Posterior cingulate gyrus (tissue), 11 donors: Measurements from ENCODE around the gene PAWR.
"Not testable (repeated sequence)": the region's sequence is repeated elsewhere in the genome, so short reads cannot be mapped to it uniquely, and the experiment has no call there.

Source experiments
- DNase-seq, 10 donors: peaks; one replicate each; pipeline versions ENCODE4 v3.0.0 to v3.0.0-alpha.2; 2020 to 2021; ENCODE audit warnings: mixed read lengths in 3 of 10
- intact Hi-C: fragments of 100-400 bp; cut with DNase I; formaldehyde crosslinking; loops from one replicate; pipeline ENCODE4 v1.15.1; 2023

The PAWR gene

GRCh38 chr12:79557690-79558315 is 133.0 kb downstream of the PAWR start:
- intact Hi-C loops = loop anchor here (5.0 kb wide), 3 partner anchors 179 to 1204 kb away; no protein-coding TSS in a partner anchor
- no peak for DNase-seq

DNA sequence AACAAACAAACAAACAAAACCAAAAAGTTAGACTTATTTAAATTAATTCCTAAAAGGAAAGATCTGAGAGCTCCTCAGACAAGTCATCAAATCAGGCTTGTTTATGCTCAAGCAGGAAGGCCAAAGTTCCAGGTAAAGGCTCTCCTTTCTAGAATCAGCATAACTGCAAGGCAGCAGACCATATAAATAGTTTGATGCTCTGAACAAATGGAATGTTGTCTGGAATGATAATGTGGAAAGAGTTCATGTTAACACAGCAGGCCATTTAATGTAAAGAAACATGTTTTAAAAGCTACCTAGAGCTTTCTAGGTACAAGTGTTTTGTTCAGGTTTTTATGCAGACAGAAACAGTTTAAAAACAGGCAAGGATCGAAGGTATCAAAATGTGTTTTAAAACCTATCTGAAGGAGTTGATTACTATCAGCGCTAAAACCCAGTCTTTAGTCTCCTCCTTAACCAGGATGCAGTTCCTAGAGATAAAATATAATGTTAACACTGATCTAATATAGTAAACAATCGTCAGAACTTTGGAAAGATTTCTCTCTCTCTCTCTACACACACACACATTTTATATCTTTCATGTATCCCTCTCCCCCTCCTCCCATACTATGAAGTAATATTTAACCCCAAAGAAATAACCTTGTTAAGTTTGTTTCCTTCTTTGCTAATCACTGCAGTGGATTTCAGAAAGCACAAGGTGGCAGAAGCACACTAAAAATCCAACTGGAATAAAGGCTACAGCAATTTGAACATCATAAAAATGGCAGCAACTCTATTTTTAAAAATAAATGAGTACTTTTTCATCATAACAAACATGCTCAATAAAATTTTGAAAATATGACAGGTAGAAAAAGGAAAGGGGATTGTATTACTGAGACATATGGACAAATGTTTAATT is 135.5 kb downstream of the PAWR start:
- no peak for DNase-seq
- intact Hi-C loops = loop anchor here (2.0 to 5.0 kb wide), 4 partner anchors 182 to 1207 kb away; no protein-coding TSS in a partner anchor

- intact Hi-C loops = loop anchor here (2.0 kb wide), 1 partner anchor 717 kb away; no protein-coding TSS in a partner anchor
- peak in 2 of 10 donors; percentile 58 to 77 for DNase-seq
Measured at GRCh38 chr12:79553863-79554574, 136.7 kb downstream of the PAWR start.

- no peak for DNase-seq
- intact Hi-C loops = no loop called here
Measured at GRCh38 chr12:79552192-79552591, 138.6 kb downstream of the PAWR start.

GRCh38 chr12:79549531-79550271 is 141.1 kb downstream of the PAWR start:
- intact Hi-C loops = no loop called here
- no peak for DNase-seq

- no peak for DNase-seq
- intact Hi-C loops = no loop called here
Measured at GRCh38 chr12:79548610-79548924, 142.2 kb downstream of the PAWR start.

DNA sequence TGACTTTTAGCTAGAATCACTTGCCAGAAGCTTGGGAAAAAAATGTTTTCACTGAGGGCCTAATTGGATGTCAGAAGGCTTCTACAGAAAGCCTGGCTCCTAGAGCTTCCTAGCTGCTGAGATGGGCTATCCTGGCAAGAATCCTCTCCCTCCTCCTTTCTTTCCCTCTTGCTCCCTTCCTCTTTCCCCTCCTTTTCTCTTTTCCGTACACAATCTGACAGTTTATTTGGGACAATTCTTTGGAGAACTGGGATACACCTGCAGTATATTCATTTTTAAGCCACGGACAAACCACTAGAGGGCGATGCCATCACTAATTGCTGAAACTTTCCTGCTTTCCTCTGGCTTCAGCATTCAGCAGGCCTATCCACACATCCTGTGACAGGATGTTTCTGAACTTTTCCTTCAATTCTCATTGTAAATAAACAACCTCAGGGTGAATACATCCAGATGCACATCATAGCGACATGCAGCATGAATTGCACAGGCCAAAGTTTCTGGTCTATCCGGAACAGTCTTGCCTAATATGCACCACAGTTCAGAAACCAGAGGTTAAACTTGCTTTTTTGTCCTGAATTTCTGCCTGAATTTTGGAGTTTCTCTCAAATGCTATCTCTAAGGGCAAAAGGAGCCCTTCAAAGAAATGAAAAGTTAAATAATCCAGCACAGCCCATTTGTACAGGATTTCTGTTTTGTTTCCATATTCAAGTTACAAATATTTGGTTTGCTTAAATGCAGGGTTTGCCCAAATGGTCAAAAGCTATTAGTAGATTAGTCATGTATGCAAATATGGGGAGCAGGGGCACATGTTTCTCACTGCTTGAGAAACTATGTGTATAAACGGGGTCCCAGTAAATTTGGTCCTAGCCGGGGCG is 142.8 kb downstream of the PAWR start:
- DNase-seq = peak in 3 of 10 donors; percentile 32 to 38 (median 34)
- intact Hi-C loops = no loop called here

- intact Hi-C loops = no loop called here
- no peak for DNase-seq
Measured at GRCh38 chr12:79547044-79547734, 143.6 kb downstream of the PAWR start.

DNA sequence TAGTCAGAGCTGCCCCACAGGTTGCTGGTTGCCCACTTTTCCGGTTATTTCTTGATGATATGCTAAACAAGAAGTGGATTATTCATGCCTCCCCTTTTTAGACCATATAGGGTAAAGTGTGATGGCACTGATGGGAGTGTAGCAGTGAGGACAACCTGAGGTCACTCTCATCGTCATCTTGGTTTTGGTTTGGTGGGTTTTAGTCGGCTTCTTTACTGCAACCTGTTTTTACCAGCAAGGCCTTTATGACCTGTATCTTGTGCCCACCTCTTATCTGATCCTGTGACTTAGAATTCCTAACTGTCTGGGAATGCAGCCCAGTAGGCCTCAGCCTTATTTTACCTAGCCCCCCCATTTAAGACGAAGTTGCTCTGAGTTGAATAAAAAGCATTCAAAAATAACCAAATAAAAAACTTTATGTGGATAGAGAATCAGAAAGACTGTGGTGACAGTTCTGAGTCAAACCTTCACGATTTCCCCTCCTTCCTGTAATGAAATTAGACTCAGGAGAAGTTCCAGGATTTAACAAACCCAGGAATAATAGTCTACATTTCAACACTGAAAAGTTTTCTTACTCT is 144.2 kb downstream of the PAWR start:
- DNase-seq = no peak
- intact Hi-C loops = no loop called here

GRCh38 chr12:79544439-79544838 is 146.3 kb downstream of the PAWR start:
- DNase-seq, intact Hi-C loops: not testable (repeated sequence)

- no peak for DNase-seq
Measured at GRCh38 chr12:79537675-79538074, 153.1 kb downstream of the PAWR start.

GRCh38 chr12:79535751-79536150 is 155.0 kb downstream of the PAWR start:
- intact Hi-C loops = loop anchor here (10.0 kb wide), 1 partner anchor 111 kb away; no protein-coding TSS in a partner anchor

More at GRCh38 chr12:79537675-79538074, 153.1 kb downstream of the PAWR start:
- intact Hi-C loops = loop anchor here (10.0 kb wide), 1 partner anchor 113 kb away; no protein-coding TSS in a partner anchor

More at GRCh38 chr12:79535751-79536150, 155.0 kb downstream of the PAWR start:
- no peak for DNase-seq
